GM19043 (cell line): ENCODE data around the gene SAMD4B.
"Not testable (repeated sequence)": the region's sequence is repeated elsewhere in the genome, so short reads cannot be mapped to it uniquely, and the experiment has no call there.

Experiments
- ATAC-seq: cut with Tn5 transposase; IDR thresholded peaks from one replicate; pipeline ENCODE4 v1.9.1; 2021; ENCODE audit warnings: low read depth; ENCODE audit not compliant: unreplicated experiment

SAMD4B gene

GRCh38 chr19:39362682-39363657 is 20.7 kb downstream of the SAMD4B start:
- ATAC-seq: no peak

DNA sequence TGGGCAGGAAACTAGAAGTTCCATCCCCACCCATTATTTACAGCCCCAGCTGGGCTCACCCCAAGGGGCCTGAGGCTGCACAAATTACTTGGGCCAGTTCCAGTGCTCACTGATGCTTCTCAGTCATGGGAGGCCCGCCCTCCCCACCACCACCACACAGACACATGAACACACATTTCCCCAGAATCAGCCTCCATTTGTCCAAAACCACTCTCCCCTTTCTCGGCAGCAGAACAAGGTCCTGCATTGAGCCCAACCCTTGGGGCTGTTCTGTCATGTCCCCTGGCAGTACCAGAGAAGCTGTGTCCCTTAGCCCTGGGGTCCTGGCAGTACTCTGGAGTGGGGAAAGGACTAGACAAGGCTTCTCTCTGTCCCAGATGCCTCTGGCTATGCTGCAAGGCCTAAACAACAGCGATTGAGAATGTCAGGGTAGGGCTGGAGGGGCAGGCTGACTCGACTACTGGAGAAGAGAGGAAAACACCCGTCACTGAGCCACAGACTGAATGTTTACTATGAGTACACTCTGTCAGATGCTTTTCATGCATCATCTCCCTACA is 21.8 kb downstream of the SAMD4B start:
- ATAC-seq: no peak

- ATAC-seq: no peak
Measured at GRCh38 chr19:39365531-39365930, 23.3 kb downstream of the SAMD4B start.

DNA sequence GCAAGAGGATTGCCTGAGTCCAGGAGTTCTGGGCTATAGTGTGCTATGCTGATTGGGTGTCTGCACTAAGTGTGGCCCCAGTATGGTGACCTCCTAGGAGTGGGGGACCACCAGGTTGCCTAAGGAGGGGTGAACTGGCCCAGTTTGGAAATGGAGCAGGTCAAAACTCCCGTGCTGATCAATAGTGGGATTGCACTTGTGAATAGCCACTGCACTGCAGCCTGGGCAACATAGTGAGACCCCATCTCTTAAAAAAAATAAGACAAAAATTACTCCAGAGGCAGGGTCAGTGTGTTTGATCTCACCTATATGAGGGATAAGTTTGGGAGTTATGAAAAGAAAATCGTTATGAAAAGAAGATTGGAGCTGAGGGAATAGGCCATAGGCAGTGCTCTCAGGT is 27.0 kb downstream of the SAMD4B start:
- no peak for ATAC-seq

DNA sequence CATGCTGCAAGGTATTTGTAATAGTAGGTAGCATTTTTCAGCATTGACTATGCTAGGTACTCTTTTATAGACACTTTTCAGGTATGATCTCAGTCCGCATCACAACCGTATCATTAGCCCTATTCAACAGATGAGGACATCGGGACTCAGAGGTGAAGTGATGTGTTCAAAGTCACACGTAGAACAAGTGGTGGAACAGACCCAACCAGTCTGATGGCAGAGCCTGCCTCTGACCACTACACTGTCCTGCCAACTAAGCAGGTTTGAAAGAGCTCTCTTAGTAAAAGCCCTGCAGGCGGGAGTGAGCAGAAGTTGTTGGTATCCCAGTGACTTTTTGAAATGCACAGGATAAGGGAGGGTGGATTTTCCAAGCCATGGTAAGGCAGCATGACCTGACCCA is 28.5 kb downstream of the SAMD4B start:
- no peak for ATAC-seq

GRCh38 chr19:39372047-39372802 is 30.0 kb downstream of the SAMD4B start:
- ATAC-seq: no peak

DNA sequence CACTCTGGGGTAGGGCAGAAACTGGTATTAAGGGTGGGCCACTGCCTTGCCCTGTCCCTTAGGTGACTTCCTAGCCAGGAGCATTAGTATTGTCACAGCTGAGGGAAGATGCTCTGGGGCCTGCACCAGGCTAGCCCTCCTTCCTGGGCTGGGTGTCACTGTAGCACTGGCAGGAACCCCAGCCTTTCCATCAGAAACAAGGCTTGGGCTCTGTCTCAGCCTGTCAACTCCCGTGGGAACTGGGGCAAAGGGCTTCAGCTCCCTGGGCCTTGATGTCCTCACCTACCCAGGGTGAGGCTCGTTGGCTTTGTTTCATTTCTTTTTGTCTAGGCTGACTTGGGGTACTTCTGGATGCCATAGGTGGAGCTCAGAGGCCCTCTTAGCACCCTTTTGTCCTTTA is 30.7 kb downstream of the SAMD4B start:
- no peak for ATAC-seq

DNA sequence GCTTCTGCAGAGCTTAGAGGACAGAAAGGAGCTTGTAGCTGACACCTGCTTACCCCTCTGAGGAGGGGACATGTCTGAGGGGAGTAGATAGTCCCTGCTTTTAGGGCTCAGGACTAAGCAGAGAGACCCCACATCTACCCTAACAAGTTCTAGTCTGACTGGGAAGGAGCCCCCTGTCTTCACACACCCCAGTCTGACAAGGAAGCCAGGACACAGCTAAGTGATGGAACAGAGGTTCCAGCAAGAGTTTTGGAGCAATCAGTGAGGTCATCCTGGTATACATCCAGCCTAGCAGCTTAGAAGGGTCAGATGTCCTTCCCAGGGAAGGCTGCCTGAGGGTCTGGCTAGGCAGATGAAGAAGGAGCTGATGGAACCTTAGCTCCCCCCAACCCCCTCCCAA is 33.7 kb downstream of the SAMD4B start:
- ATAC-seq: no peak

DNA sequence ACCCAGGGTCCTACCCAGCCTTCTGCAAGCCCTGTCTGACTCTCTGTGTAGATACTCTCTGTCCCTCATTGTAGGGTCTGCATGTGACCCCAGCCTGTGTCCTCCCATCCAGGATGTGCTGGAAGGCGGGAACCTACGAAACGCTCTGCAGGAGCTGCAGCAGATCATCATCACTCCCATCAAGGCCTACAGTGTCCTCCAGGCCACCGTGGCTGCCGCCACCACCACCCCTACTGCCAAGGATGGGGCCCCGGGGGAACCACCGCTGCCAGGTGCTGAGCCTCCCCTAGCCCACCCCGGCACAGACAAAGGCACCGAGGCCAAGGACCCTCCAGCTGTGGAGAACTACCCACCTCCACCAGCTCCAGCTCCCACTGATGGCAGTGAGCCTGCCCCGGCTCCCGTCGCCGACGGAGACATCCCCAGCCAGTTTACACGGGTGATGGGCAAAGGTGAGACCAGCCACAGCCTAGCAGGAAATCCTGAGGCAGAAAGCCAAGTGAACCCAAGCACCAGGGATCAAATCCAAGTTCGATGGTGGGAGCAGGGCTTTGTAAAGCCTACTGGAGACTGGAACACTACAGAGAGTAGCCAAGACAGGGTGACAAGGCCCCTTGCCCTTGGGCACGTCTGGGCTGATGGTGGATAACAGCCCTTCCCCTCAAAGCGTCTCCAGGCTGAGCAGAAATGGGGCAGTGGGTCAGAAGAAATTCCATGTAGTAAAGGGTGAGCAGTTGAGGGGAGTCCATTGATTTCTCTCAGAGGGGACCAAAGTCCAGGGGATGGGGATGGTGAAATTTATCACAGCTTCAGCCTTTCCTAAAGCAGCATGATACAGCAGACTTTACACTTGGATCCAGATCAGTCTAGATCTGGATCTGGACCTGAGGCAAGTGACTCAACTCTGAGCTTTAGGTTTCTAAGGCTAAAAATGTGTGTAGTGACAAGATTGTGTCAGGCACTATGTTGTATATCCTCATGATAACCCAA is 35.4 kb downstream of the SAMD4B start:
- no peak for ATAC-seq

- ATAC-seq: not testable (repeated sequence)
Measured at GRCh38 chr19:39379366-39379765, 37.1 kb downstream of the SAMD4B start.

DNA sequence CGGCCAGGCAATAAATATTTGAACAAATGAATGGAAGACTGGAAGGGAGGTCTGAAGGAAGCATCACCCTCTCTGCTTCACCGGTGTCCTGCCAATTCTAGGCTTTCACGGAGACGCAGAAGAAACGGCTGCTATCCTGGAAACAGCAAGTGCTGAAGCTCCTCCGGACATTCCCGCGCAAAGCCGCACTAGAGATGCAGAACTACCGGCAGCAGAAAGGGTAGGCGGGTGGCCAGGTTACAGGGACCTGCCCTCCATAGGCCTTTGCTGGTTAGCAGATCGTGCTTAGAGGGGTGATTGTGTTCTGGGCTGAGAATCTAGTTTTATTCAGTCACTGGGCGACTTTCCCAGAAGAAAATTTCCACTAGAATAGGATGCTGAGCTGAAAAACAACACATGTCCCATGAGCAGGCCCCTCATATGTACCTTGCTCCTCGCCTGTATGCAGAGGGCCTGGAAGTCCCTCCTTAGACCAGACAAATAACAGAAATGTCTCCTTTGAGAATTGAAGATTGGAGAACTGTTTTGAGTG is 37.7 kb downstream of the SAMD4B start:
- no peak for ATAC-seq

GRCh38 chr19:39380521-39381502 is 38.6 kb downstream of the SAMD4B start:
- ATAC-seq: no peak

GRCh38 chr19:39381910-39382611 is 39.8 kb downstream of the SAMD4B start:
- ATAC-seq: no peak

GRCh38 chr19:39382991-39383828 is 41.0 kb downstream of the SAMD4B start:
- ATAC-seq: no peak

- no peak for ATAC-seq
Measured at GRCh38 chr19:39384839-39385568, 42.8 kb downstream of the SAMD4B start.

- ATAC-seq: no peak
Measured at GRCh38 chr19:39385629-39386411, 43.6 kb downstream of the SAMD4B start.
